ENCODE data around the gene RERE.
A peak's percentile ranks its signal among the peaks of the same experiment; 100 is the strongest.

RERE gene

GRCh38 chr1:8565802-8566201 is 251.6 kb downstream of the RERE start:
- DNase-seq: no peak
- no peaks in the 10 kb centered on the region for H3K4me1 ChIP-seq (ENCODE audit: control insufficient read depth, insufficient read depth, low read length, poor library complexity, severe bottlenecking)
- H3K4me3 ChIP-seq (ENCODE audit: insufficient read depth, low read depth, low read length, poor library complexity, severe bottlenecking): no peak overlapping the region
- H3K27ac ChIP-seq (ENCODE audit: insufficient read depth, low read length, poor library complexity, severe bottlenecking): no peak overlapping the region
- H3K27me3 ChIP-seq (replicated peaks; ENCODE audit: control insufficient read depth, insufficient read depth, low read length, poor library complexity, severe bottlenecking): no peaks in the 10 kb centered on the region
- no peaks in the 10 kb centered on the region for H3K36me3 ChIP-seq (ENCODE audit: control insufficient read depth, insufficient read depth, low read length)
- no peaks in the 10 kb centered on the region for H3K9me3 ChIP-seq (ENCODE audit: control insufficient read depth, low read length)

GRCh38 chr1:8563944-8564537 is 253.4 kb downstream of the RERE start:
- DNase-seq: no peak
- Histone ChIP-seq H3K27me3 (replicated peaks; ENCODE audit: control insufficient read depth, insufficient read depth, low read length, poor library complexity, severe bottlenecking) (no peaks in the 10 kb centered on the region), H3K36me3 (ENCODE audit: control insufficient read depth, insufficient read depth, low read length) (no peaks in the 10 kb centered on the region), H3K4me1 (ENCODE audit: control insufficient read depth, insufficient read depth, low read length, poor library complexity, severe bottlenecking) (no peaks in the 10 kb centered on the region), H3K9me3 (ENCODE audit: control insufficient read depth, low read length) (no peaks in the 10 kb centered on the region), H3K27ac (ENCODE audit: insufficient read depth, low read length, poor library complexity, severe bottlenecking) (no peak overlapping the region), H3K4me3 (ENCODE audit: insufficient read depth, low read depth, low read length, poor library complexity, severe bottlenecking) (no peak overlapping the region)

GRCh38 chr1:8562881-8563865 is 254.3 kb downstream of the RERE start:
- Histone ChIP-seq H3K36me3 (ENCODE audit: control insufficient read depth, insufficient read depth, low read length) (no peaks in the 10 kb centered on the region), H3K27me3 (replicated peaks; ENCODE audit: control insufficient read depth, insufficient read depth, low read length, poor library complexity, severe bottlenecking) (no peaks in the 10 kb centered on the region), H3K4me1 (ENCODE audit: control insufficient read depth, insufficient read depth, low read length, poor library complexity, severe bottlenecking) (no peaks in the 10 kb centered on the region), H3K9me3 (ENCODE audit: control insufficient read depth, low read length) (no peaks in the 10 kb centered on the region), H3K27ac (ENCODE audit: insufficient read depth, low read length, poor library complexity, severe bottlenecking) (no peak overlapping the region), H3K4me3 (ENCODE audit: insufficient read depth, low read depth, low read length, poor library complexity, severe bottlenecking) (no peak overlapping the region)
- no peak for DNase-seq

GRCh38 chr1:8562222-8562621 is 255.2 kb downstream of the RERE start:
- Histone ChIP-seq H3K27ac (ENCODE audit: insufficient read depth, low read length, poor library complexity, severe bottlenecking) (no peak overlapping the region), H3K4me1 (ENCODE audit: control insufficient read depth, insufficient read depth, low read length, poor library complexity, severe bottlenecking) (no peaks in the 10 kb centered on the region)
- no peak for DNase-seq

GRCh38 chr1:8560611-8561544 is 256.6 kb downstream of the RERE start:
- Histone ChIP-seq H3K27me3 (replicated peaks; ENCODE audit: control insufficient read depth, insufficient read depth, low read length, poor library complexity, severe bottlenecking) (no peaks in the 10 kb centered on the region), H3K27ac (ENCODE audit: insufficient read depth, low read length, poor library complexity, severe bottlenecking) (no peak overlapping the region), H3K4me1 (ENCODE audit: control insufficient read depth, insufficient read depth, low read length, poor library complexity, severe bottlenecking) (no peaks in the 10 kb centered on the region), H3K4me3 (ENCODE audit: insufficient read depth, low read depth, low read length, poor library complexity, severe bottlenecking) (no peak overlapping the region), H3K9me3 (ENCODE audit: control insufficient read depth, low read length) (no peaks in the 10 kb centered on the region), H3K36me3 (ENCODE audit: control insufficient read depth, insufficient read depth, low read length) (no peaks in the 10 kb centered on the region)
- DNase-seq: peak in 1 of 3 donors; percentile 12

More at GRCh38 chr1:8562222-8562621, 255.2 kb downstream of the RERE start:
- H3K27me3 ChIP-seq (replicated peaks; ENCODE audit: control insufficient read depth, insufficient read depth, low read length, poor library complexity, severe bottlenecking): no peaks in the 10 kb centered on the region
- no peaks in the 10 kb centered on the region for H3K36me3 ChIP-seq (ENCODE audit: control insufficient read depth, insufficient read depth, low read length)
- no peaks in the 10 kb centered on the region for H3K9me3 ChIP-seq (ENCODE audit: control insufficient read depth, low read length)
- no peak overlapping the region for H3K4me3 ChIP-seq (ENCODE audit: insufficient read depth, low read depth, low read length, poor library complexity, severe bottlenecking)

- no peak overlapping the region for H3K27ac ChIP-seq (ENCODE audit: insufficient read depth, low read length, poor library complexity, severe bottlenecking)
These were observed 257.4 kb downstream of the RERE start for GRCh38 chr1:8560035-8560434.

GRCh38 chr1:8555582-8555981 is 261.9 kb downstream of the RERE start:
- H3K9me3 ChIP-seq (ENCODE audit: control insufficient read depth, low read length): no peaks in the 10 kb centered on the region
- DNase-seq: no peak
- H3K4me3 ChIP-seq (ENCODE audit: insufficient read depth, low read depth, low read length, poor library complexity, severe bottlenecking): no peak overlapping the region
- H3K4me1 ChIP-seq (ENCODE audit: control insufficient read depth, insufficient read depth, low read length, poor library complexity, severe bottlenecking): no peaks in the 10 kb centered on the region
- H3K36me3 ChIP-seq (ENCODE audit: control insufficient read depth, insufficient read depth, low read length): no peaks in the 10 kb centered on the region
- no peak overlapping the region for H3K27ac ChIP-seq (ENCODE audit: insufficient read depth, low read length, poor library complexity, severe bottlenecking)
- no peaks in the 10 kb centered on the region for H3K27me3 ChIP-seq (replicated peaks; ENCODE audit: control insufficient read depth, insufficient read depth, low read length, poor library complexity, severe bottlenecking)

More at GRCh38 chr1:8560035-8560434, 257.4 kb downstream of the RERE start:
- no peaks in the 10 kb centered on the region for H3K4me1 ChIP-seq (ENCODE audit: control insufficient read depth, insufficient read depth, low read length, poor library complexity, severe bottlenecking)
- no peak for DNase-seq
- H3K9me3 ChIP-seq (ENCODE audit: control insufficient read depth, low read length): no peaks in the 10 kb centered on the region
- no peaks in the 10 kb centered on the region for H3K36me3 ChIP-seq (ENCODE audit: control insufficient read depth, insufficient read depth, low read length)
- no peaks in the 10 kb centered on the region for H3K27me3 ChIP-seq (replicated peaks; ENCODE audit: control insufficient read depth, insufficient read depth, low read length, poor library complexity, severe bottlenecking)
- no peak overlapping the region for H3K4me3 ChIP-seq (ENCODE audit: insufficient read depth, low read depth, low read length, poor library complexity, severe bottlenecking)

GRCh38 chr1:8554956-8555534 is 262.4 kb downstream of the RERE start:
- no peaks in the 10 kb centered on the region for H3K9me3 ChIP-seq (ENCODE audit: control insufficient read depth, low read length)
- H3K4me3 ChIP-seq (ENCODE audit: insufficient read depth, low read depth, low read length, poor library complexity, severe bottlenecking): no peak overlapping the region
- no peak overlapping the region for H3K27ac ChIP-seq (ENCODE audit: insufficient read depth, low read length, poor library complexity, severe bottlenecking)
- H3K27me3 ChIP-seq (replicated peaks; ENCODE audit: control insufficient read depth, insufficient read depth, low read length, poor library complexity, severe bottlenecking): no peaks in the 10 kb centered on the region
- no peaks in the 10 kb centered on the region for H3K4me1 ChIP-seq (ENCODE audit: control insufficient read depth, insufficient read depth, low read length, poor library complexity, severe bottlenecking)
- DNase-seq: no peak
- H3K36me3 ChIP-seq (ENCODE audit: control insufficient read depth, insufficient read depth, low read length): no peaks in the 10 kb centered on the region

- DNase-seq: no peak
- Histone ChIP-seq H3K36me3 (ENCODE audit: control insufficient read depth, insufficient read depth, low read length) (no peaks in the 10 kb centered on the region), H3K9me3 (ENCODE audit: control insufficient read depth, low read length) (no peaks in the 10 kb centered on the region), H3K27me3 (replicated peaks; ENCODE audit: control insufficient read depth, insufficient read depth, low read length, poor library complexity, severe bottlenecking) (no peaks in the 10 kb centered on the region), H3K4me1 (ENCODE audit: control insufficient read depth, insufficient read depth, low read length, poor library complexity, severe bottlenecking) (no peaks in the 10 kb centered on the region), H3K4me3 (ENCODE audit: insufficient read depth, low read depth, low read length, poor library complexity, severe bottlenecking) (no peak overlapping the region), H3K27ac (ENCODE audit: insufficient read depth, low read length, poor library complexity, severe bottlenecking) (no peak overlapping the region)
These were observed 264.5 kb downstream of the RERE start for GRCh38 chr1:8552820-8553397.

Data from effector memory CD4-positive, alpha-beta T cell (primary cell).